Uterus (tissue), 2 donors: ENCODE data around the gene NOL6.

ENCODE experiments used
- POLR2A ChIP-seq, 2 donors: fragments of 450-650 bp; IDR thresholded peaks; one replicate each; pipeline ENCODE4 v1.6.1; 2016; ENCODE audit warnings: antibody characterized with exemption in 2 of 2, mild to moderate bottlenecking in 1 of 2, moderate library complexity in 1 of 2
- TF ChIP-seq, protein P1 (sequence below), 4 experiments: fragments of 200-600 bp in 2 of 4; fragments of 450-650 bp in 2 of 4; sonication (generic) in 2 of 4; IDR thresholded peaks; one replicate each; pipeline ENCODE4 v1.5.1; 2016 to 2019; ENCODE audit warnings: antibody characterized with exemption in 4 of 4, mild to moderate bottlenecking in 2 of 4, moderate library complexity in 1 of 4

DNA sequence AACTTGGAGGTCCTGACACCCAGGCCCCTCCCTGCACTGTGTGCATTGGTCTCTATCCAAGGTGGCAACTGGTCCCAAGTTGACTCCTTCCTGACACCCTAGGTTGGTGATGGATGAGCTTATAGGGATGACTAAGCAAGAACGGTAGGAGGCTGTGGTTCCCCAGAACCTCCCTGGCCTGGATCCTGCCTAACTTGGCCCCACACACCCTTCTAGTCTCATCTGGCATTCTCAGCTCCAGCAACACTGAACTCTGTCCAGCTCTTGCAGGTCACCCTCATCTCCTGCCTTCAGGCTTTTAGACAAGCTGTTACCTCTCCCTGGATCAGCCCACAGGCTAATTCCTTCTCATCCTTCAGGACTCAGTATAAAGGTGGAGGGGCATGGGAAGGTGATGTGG, 42.8 kb downstream of the NOL6 start:
- no peak for TF ChIP-seq POLR2A (IDR thresholded peaks at IDR 0.05)
- TF ChIP-seq, protein P1, sequence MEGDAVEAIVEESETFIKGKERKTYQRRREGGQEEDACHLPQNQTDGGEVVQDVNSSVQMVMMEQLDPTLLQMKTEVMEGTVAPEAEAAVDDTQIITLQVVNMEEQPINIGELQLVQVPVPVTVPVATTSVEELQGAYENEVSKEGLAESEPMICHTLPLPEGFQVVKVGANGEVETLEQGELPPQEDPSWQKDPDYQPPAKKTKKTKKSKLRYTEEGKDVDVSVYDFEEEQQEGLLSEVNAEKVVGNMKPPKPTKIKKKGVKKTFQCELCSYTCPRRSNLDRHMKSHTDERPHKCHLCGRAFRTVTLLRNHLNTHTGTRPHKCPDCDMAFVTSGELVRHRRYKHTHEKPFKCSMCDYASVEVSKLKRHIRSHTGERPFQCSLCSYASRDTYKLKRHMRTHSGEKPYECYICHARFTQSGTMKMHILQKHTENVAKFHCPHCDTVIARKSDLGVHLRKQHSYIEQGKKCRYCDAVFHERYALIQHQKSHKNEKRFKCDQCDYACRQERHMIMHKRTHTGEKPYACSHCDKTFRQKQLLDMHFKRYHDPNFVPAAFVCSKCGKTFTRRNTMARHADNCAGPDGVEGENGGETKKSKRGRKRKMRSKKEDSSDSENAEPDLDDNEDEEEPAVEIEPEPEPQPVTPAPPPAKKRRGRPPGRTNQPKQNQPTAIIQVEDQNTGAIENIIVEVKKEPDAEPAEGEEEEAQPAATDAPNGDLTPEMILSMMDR (IDR thresholded peaks at IDR 0.05) = no peak
